Stimulated activated CD4-positive, alpha-beta T cell treated with anti-CD3 and anti-CD28 coated beads, Interleukin-4, amount 100 ng/mL, for 48 hours (primary cell): Measurements from ENCODE around the gene RNF175.
A peak's percentile ranks its signal among the peaks of the same experiment; 100 is the strongest.

ENCODE experiments used
- DNase-seq, 2 donors: peaks; one replicate each; pipeline ENCODE4 v3.0.0-alpha.2; 2020; ENCODE audit warnings: low read depth in 2 of 2

The RNF175 gene

DNA sequence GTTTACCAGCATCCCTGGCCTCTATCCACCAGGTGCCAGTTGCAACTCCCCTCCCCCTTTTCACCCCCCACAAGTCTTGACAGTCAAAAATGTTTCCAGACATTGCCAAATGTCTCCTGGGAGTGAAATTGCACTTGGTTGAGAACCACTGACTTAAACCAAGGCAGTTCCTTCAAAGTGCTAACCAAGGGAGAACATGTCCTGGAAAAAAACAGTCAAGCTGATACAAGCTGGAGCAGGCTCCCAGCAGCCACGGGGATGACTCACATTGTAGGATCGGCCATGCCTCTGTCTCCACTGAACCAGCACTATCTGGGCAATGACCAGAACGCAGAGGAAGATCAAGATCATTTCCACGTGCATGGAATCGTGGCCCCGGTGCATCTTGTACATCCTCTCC lies 11.4 kb downstream of the RNF175 start:
- no peak for DNase-seq

DNA sequence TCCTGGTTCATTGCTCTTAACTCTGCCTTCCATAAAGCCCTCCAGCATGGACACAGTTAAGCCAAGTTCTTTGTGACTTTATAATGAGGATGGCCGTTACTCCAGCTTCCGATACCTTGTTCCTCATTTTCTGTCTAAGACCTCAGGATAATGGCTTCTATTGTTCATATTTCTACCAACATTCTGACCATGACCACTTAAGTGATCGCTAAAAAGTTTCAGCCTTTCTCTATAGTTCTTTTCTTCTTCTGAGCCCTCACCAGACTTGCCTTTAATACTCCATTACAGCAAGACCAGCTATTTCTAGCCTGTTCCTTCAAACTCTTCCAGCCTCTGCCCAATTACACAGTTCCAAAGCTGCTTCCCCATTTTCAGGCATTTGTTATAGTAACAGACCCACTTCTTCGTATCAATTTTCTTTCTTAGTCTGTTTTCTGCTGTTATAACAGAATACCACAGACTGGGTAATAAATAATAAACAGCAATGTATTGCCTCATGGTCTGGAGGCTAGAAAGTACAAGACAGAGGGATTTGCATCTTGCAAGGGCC lies 12.3 kb downstream of the RNF175 start:
- DNase-seq, result no peak

DNA sequence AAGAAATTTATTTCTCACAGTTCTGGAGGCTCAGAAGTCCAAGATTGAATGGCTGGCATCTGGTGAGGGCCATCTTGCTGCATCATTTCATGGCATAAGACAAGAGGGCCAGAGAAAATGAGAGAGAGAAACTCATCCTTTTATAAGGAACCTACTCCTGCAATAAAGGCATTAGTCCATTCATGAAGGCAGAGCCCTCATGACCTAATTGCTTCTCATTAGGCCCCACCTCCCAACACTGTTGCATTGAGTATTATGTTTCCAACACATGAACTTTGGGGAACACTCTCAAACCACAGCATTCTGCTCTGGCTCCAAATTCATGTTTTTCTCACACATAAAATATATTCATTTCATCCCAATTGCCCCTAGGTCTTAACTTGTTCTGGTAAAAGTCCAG lies 14.2 kb downstream of the RNF175 start:
- no peak for DNase-seq

DNA sequence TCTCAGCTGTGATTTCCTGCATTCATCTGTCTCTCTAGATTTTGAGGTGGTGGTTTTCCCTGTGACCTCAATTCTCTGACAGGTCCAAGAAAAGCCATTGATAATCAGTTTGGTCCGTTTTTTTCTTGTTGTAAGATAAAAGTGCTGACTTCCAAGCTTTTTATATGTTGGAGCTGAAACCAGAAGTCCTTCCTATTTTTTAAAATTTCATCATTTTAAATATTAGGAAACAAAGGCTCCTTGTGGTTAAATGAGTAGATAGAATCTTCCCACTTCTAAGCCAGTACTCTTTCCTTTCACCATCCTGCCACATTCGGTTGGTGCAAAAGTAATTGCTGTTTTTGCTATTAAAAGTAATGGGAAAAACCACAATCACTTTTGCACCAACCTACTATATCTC lies 18.3 kb downstream of the RNF175 start:
- no peak for DNase-seq

- DNase-seq, result no peak
These were observed 23.8 kb downstream of the RNF175 start for GRCh38 chr4:153735906-153736461.

GRCh38 chr4:153733751-153734448 lies 25.9 kb downstream of the RNF175 start:
- DNase-seq, result no peak

- DNase-seq, result no peak
These were observed 28.6 kb downstream of the RNF175 start for GRCh38 chr4:153731239-153731638.

DNA sequence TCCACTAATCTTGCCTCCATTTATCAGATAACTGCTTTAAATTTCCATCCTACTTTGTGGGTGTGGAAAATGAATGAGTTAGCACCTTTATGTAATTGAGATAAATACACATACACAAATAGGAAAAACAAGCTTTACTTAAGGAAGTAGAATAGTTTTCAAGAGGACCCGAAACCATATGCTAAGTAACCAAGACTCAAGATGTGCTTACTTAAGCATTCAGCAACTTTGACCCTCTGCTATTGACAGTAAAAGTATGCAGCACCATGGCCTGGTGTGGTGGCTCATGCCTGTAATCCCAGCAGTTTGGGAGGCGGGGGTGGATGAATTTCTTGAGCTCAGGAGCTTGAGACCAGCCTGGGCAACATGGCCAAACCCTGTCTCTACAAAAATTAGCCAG lies 29.9 kb downstream of the RNF175 start:
- no peak for DNase-seq

- no peak for DNase-seq
These were observed 31.2 kb downstream of the RNF175 start for GRCh38 chr4:153728660-153729059.

DNA sequence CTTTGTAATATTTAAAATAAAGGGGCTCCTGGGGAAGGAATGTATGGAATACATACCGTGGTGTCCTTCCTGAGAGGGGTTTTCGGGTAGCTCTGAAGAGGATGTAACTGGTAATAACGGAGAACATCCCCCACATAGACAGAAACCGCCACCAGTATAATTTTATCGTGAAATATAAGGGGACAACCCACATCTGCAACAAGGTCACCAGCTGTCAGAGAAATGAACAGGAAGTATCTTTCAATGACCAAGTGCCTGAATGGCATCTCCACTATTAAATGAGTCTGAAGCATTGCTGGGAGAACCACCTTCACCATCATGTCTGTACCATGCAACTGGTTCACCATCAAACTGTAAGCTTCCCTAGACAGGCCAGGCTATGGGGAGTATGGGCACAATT lies 31.7 kb downstream of the RNF175 start:
- no peak for DNase-seq

- DNase-seq, result no peak
These were observed 34.0 kb downstream of the RNF175 start for GRCh38 chr4:153725831-153726154.

DNA sequence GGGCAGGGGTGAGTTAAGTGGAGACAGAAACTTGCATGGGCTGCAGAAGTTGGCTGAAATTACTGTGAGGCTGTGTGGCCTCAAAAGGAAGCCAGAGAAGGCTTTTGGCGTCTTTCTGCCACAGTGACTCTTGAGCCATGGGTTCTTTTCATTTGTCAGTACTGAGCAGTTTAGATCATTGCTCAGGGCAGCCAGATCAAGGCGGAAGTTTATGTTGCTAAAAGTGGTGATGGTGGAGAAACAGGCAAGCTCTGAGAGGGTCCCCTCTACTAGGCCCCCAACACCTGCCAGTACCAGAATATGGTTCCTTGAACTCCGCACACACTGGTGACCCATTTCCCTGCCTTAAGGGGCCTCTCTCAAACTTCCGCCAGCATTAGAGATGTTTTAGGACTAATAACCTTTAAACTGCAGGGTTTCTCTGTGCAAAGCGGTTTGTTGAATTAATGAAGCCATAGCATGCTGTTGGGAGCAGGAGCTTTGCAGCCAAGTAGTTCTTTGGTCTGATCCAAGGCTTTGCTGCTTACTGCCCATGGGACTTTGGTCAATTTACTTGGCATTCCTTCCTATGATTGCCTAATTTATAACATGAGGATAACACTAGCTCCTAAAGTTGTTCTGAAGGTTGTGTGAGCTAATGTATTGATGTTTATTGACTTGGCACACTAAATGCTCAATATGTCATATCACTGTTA lies 34.5 kb downstream of the RNF175 start:
- DNase-seq, result no peak

- DNase-seq, result no peak
These were observed 35.2 kb downstream of the RNF175 start for GRCh38 chr4:153724606-153725005.

DNA sequence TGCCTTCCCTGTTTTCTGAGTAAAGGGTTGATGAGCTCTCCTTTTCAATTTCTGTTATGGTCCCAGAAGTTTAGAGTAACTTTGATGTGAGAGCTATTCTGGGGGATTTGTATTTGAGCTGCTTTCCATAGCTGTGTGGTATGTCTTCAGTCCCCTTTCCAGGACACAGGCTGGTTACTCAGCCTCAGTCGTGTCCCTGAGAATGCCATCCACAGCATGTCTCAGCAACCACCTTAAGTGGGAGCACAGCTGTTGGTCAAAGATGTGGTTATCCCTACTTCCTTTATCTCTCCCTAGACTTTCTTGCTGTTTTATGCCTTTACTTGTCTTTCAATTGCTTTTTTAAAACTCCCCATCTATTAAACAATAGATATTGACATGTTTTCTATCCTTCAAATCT lies 37.8 kb downstream of the RNF175 start:
- DNase-seq, result no peak

DNA sequence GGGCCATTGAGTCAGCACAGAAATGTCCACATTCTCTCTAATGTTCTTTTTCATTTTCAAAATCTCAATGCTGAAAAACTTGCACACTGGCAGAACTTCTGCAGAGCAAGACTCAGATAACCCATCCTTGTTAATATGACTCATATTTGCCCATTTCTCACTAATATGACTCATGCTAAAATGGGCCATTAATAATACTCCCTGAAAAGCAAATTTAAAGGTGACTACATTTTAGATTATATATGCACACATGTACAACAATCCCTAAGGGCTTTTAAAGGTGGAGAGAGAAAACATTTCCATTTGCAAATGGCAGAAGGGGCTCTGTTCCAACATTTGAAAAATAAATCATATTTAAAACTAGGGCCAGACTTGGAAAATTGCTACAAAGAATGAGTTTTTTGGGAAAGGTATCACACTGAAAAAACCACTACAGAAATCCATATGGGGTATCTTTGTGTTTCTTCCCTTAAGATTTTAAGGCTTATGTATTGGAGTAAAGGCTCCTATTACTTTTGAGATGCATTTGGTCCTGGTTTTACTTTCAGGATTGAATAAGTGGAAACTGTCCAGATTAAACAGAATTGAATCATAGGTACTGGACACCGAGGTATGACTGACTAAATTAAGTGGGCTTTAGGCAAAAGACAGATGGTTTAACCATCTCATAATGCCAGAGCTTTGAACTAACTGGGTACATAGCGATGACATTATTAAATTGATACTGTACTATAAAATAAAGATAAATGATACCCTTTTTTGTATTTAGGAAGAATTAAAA lies 45.8 kb downstream of the RNF175 start:
- no peak for DNase-seq

- no peak for DNase-seq
These were observed 49.1 kb downstream of the RNF175 start for GRCh38 chr4:153710681-153711080.

GRCh38 chr4:153706519-153706918 lies 53.3 kb downstream of the RNF175 start:
- DNase-seq, result no peak

DNA sequence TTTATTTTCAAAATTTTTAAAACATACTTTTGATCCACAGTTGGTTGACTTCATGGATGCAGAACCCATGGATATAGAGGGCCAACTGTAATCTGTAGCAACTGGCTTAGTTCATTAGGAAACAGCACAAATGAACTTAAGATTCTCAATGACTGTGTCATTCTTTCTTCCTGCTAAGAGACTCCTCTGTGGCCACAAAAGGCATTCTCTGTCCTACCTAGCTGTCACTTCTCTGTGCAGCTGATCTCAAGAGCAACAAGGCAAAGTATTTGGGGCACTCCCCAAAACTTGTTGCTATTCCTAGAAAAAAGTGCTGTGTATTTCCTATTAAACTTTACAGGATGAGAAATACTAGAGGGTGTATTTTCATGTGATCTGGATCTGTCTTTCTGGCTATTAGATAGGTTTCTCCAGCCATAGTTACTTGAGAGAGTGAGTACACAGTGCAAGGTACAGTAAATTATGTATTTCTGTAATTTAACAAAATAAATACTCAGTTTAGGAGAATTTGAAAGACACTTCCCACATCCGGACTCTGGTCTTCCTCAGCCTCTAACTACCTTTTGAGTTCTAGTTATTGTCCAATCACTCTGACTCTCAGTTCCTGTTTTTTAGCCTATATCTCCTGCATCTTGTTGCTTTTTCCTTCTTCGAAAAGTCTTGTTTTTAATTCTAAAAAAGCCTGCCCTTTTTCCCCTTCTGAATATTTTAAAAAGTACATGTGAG lies 53.9 kb downstream of the RNF175 start:
- DNase-seq, result no peak

- DNase-seq, result no peak
These were observed 55.3 kb downstream of the RNF175 start for GRCh38 chr4:153704522-153704921.

- DNase-seq, result no peak
These were observed 74.9 kb downstream of the RNF175 start for GRCh38 chr4:153684971-153685371.

DNA sequence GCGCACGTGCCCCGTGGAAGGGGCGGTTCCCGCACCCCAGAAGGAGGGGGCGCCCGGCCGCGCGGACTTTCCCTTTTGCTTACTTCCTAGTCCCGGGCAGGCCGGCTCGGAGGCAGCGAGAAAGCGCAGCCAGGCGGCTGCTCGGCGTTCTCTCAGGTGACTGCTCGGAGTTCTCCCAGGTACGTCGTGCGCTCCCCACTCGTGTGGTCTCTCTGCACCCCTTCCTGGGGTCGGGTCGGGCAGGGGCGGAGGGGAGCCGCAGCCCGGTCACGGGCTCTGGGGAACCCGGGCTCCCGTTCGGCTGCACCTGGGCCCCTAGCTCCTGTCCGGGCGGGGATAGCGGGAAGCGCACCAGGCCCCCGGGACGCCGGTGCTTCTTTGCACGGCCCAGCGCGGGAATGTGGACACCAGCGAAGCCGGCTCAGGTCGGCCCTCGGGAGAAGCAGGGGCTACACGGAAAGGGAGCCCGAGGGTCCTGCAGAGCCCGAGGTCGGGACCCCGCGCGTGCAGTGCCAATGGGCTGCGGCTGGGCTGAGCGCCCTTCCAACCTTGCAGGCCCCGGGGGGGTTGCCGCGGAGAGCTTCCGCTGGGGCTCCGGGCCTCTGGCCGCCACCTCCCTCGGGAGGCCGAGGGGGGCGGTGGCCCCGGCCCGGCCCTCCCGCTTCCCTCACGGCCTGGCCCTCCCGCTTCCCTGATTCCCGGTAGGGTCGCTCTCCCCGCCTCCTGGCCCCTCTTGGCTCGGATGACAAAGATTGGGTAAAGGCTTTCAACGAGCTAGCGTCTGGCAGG lies 75.4 kb downstream of the RNF175 start, which contains the start of gene TLR2:
TSS of gene TLR2 (plus strand) at position 99 of the 789 bp plus-strand sequence. CDS start 18,628 bp downstream, outside the sequence.
- peak; percentile 42 to 56 for DNase-seq
